ENCODE results near the gene LLGL2. TPM values are rescaled to one million over a fixed set of nuclear protein-coding genes. Genes with fewer than 3 reads are reported as not detected.

Gene LLGL2
- total RNA-seq, 1 donor: 0.09 TPM

- no peak for TF ChIP-seq CTCF (IDR thresholded peaks at IDR 0.05; ENCODE audit: insufficient read depth, low read length)
- DNase-seq (ENCODE audit: low read depth): no peak
- peak within 1 kb of the TSS; percentile 31 for H3K4me3 ChIP-seq (ENCODE audit: low read depth, low read length)
Measured at GRCh38 chr17:75587675-75588595, 62.4 kb downstream of the LLGL2 start, which contains the start of gene MYO15B. Gene MYO15B (plus strand): TSS chr17:75587800. CDS start chr17:75588058, 258 bp downstream.

GRCh38 chr17:75588596-75589011, 63.1 kb downstream of the LLGL2 start:
- peak overlapping the region; percentile 31 for H3K4me3 ChIP-seq (ENCODE audit: low read depth, low read length)
- no peak for DNase-seq (ENCODE audit: low read depth)
- TF ChIP-seq CTCF (IDR thresholded peaks at IDR 0.05; ENCODE audit: insufficient read depth, low read length): no peak

GRCh38 chr17:75589012-75589918, 63.8 kb downstream of the LLGL2 start:
- peak; percentile 72 for DNase-seq (ENCODE audit: low read depth)
- peak; percentile 31 for TF ChIP-seq CTCF (IDR thresholded peaks at IDR 0.05; ENCODE audit: insufficient read depth, low read length)
- H3K4me3 ChIP-seq (ENCODE audit: low read depth, low read length): peak overlapping the region; percentile 65

- H3K4me3 ChIP-seq (ENCODE audit: low read depth, low read length): no peak overlapping the region
- no peak for TF ChIP-seq CTCF (IDR thresholded peaks at IDR 0.05; ENCODE audit: insufficient read depth, low read length)
- DNase-seq (ENCODE audit: low read depth): no peak
Measured at GRCh38 chr17:75589919-75590303, 64.4 kb downstream of the LLGL2 start.

- DNase-seq (ENCODE audit: low read depth): no peak
- H3K4me3 ChIP-seq (ENCODE audit: low read depth, low read length): no peak overlapping the region
- TF ChIP-seq CTCF (IDR thresholded peaks at IDR 0.05; ENCODE audit: insufficient read depth, low read length): no peak
Measured at GRCh38 chr17:75590314-75590761, 64.8 kb downstream of the LLGL2 start.

GRCh38 chr17:75590849-75591721, 65.6 kb downstream of the LLGL2 start:
- no peak for TF ChIP-seq CTCF (IDR thresholded peaks at IDR 0.05; ENCODE audit: insufficient read depth, low read length)
- no peak overlapping the region for H3K4me3 ChIP-seq (ENCODE audit: low read depth, low read length)
- no peak for DNase-seq (ENCODE audit: low read depth)

All from fibroblast of the aortic adventitia (primary cell).